DMS79 treated with DMSO at 0.1 percent for 48 hours (cell line): Measurements from ENCODE around the gene ZNF14.
"Not testable (repeated sequence)": the region's sequence is repeated elsewhere in the genome, so short reads cannot be mapped to it uniquely, and the experiment has no call there.

Experiments used
- DNase-seq: peaks from one replicate; lab custom pipeline; 2025; lab: John Stamatoyannopoulos, UW

The ZNF14 gene

DNA sequence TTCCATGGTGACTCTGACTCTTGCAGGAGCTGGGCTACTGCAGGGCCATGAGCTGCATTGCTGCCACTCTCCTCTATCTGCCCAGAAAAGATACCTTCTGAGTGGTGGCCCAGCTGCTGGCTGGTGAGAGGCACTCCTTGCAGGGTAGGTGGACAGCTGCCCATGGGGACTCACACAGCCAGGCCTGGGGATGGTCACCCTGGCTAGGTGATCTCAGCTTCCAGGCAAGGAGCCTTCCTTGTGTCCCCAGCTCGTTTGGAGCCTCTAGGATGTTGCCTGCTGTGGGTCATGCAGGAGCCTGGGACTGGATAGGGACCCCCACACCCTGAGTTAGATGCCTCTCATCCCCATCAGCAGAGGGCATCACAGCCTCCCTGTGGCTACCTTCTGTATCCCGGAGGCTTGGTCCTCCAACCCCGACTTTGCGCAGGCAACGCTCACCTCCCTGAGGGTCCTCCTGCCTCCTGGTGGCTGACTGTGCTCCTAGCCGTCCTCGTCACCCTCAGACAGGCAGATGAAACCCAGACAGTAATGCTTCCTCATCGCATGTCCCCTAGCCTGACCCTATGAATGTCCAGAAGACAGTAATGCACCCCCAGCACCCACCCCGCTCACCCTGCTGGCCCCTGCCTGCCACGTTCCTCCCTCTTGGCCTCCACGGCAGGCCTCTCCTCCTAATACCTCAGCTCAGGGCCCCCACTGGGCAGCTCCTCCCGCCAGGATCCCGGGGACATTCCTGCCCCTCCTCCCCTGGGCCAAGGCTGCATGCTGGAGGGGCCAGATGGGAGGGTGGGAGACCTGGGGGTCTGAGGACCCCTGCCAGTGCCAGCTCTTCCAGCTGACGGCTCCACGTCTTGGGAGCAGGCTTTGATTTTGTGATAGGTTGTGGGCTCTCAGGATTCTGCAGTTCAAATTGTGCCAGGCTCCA lies 13.6 kb upstream of the ZNF14 start:
- DNase-seq, result no peak

DNA sequence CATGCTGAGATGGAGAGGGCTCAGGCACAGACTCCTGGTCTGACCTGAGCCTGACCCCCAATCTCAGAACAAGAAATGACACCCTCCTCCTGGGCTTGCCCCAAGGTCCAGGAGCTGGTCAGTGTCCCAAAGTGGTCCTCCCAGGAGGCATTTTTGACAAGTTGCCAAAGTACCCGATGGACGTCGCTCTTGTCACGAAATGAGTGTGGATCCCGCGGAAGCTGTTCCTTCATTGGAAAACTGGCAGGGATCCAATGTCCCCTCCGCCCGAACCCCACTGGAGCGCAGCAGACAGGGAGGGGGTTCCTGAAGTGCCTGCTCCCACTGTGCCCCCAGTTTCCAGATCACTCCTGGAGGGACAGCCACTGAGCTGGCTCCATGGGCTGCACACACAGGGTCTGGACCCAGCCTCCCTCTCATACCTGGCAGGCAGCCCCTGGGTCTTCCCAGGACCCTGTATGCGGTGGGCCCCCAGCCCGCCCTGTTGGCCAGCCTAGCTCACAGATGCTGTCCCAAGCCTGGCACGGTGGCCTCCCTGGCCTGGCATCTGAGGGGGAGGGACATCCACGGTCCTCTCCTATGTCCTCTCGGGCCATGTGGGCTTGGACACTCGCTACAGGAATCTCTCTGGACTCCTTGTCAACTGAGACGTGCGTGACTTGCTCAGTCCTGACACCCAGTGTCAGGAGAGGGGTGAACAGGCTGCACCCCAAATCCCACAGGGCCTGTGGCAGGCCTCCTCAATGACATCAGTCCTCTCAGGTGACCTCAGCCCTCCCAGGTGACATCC lies 12.8 kb upstream of the ZNF14 start:
- no peak for DNase-seq

DNA sequence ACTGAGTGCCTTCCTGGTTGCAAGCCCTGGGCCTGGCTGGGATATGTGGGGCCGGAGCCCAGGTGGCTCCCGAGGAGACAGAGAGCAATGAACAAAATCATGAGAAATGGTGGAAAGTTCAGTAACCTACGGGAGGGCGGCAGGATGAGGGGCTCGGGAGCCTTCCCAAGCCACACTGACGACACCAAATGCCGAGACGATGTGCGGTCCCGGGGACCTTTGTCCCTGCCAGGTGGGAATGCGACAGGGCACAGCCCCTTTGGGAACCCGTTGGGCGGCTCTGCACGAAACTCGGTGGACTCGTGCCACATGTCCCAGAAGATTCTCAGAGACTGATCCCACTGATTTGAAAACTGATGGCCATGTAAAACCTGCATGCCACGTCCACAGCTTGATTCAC lies 11.7 kb upstream of the ZNF14 start:
- DNase-seq, result no peak

DNA sequence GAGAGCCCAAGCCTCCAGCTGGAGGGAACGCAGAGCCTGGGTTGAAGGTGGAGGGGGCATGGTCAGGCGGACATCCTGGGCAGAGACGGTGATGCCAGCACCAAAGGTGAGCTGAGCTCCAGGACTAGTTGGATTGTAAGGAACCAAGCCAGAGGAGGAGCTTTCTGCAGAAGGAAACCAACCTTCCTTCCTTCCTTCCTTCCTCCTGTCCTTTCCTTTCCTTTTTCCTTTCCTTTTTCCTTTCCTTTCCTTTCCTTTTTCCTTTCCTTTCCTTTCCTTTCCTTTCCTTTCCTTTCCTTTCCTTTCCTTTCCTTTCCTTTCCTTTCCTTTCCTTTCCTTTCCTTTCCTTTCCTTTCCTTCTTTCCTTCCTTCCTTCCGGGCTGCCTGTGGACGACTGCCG lies 11.0 kb upstream of the ZNF14 start:
- not testable (repeated sequence) for DNase-seq

DNA sequence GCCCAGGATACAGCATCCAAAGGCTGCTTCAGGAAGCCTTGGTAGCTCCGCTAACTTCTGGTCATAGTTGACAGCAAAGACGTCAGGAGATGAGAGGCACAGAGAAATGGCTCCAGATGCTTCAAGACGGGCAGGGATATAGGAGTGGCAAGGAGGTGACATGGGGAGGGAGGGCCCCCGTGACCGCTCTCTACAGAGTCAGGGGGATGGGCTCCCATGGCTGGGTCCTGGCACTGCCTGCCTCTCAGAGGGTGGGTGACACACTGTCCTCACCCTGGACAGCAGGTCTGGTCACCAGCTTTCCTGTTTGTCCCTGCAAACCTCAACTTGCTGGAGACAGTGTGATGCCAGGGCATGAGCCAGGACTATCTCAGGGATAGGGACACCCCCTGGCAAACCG lies 10.3 kb upstream of the ZNF14 start:
- no peak for DNase-seq

DNA sequence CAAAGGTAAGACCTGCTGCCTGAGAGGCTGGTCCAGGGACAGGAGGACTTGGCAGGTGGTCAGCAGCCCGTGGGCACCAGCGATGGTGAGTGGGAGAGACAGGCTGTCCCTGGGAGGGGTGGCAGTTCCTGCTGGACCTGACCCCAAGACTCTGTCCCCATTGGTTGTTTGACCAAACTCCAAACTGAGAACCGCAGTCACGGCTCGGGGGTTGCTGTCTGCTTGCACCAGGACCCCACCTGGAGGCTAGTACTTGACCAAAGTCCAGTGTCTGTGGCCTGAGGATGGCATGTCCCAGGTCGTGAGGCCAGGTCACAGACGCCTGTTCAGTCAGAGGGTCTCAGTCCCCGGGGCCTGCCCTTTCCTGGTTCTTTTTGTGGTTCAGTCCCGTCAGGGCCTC lies 9.9 kb upstream of the ZNF14 start:
- DNase-seq, result no peak

DNA sequence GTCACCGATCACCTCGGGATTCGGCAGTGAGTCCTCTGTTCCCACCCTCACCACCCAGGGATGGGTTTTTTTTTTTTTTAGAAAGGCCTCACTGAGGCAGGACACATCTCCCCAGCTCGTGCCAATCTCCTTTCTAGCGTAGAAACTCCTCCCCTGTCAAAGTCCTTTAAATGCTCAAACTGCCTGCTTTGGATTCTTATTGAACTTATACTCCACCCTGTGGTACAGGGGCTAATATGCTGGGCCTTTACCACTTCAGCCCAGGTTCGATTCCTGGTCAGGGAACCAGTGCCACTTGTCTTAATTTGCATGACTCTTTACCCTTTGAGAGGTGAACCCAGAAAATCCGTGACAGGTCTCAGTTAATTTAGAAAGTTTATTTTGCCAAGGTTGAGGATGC lies 8.3 kb upstream of the ZNF14 start:
- DNase-seq, result no peak

DNA sequence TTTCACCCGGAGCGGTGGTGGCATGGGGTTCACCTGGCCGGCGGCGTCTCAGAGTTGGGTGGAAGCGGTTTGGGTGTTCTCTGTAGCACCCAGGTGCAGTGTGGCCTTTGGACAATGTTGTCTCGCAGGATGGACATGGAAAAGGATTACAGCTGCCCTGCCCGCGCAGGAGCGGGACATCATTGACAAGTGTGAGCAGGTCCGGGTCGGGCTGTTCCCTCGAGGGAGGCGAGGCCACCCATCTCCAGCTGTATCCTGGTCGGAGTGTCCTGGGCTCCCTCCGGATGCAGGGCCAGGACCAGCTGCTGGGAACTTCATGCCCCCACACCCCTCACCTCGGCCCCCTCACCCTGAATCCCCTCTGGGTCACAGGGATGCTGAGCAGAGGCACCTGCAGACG lies 7.8 kb upstream of the ZNF14 start:
- no peak for DNase-seq

DNA sequence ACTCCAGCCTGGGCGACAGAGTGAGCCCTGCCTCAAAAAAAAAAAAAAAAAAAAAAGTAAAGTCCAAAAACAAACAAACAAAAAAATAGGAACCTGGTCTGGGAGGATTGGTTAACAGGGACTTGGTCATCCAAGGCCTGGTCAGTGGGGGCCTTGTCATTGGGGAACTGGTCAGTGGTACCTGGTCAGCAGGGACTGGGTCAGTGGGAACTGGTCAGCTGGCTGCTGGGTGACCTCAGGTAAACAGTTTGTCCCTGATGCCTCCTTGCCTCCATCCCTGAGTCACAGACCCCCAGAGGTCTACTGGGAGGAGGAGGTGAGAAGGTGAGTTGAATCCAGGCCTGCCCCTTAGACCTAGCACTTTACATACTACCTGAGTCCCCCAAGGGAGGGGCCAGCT lies 5.7 kb upstream of the ZNF14 start:
- no peak for DNase-seq

DNA sequence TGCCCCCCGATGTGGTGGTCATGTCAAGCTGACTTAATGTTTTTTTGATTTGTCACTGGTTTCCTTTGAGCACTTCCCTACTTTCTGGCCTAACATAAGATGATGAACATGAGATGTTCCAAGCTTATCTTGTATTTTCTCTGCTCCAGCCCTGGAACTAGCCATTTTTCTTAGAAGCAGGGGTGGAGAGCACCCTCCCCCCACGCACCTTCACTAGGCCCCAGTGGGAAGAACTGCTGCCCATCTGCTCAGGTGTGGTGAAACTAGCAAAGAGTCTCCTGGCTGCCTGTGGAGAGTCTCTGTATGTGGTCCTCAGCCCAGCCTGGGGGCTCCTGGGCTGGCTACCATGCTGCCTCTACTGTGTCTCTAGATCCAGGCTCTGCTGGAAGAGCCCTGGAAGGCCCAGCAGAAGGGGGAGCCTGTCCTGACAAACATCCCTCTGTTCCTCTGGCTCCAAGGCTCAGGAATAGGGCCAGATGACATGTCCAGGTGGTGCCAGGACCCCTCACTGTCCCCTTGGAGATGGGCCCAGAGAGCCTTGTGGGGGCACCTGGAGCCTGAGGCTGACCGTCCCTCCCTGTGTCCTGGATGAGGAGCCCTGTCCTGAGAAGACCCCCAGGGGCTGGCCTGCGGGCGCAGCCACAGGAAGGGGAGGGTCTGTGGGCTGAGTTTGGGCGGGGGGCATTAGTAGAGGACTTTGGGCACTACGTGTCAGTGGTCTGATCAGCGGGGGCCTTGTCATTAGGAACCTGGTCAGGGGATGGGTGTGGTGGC lies 4.8 kb upstream of the ZNF14 start:
- no peak for DNase-seq

DNA sequence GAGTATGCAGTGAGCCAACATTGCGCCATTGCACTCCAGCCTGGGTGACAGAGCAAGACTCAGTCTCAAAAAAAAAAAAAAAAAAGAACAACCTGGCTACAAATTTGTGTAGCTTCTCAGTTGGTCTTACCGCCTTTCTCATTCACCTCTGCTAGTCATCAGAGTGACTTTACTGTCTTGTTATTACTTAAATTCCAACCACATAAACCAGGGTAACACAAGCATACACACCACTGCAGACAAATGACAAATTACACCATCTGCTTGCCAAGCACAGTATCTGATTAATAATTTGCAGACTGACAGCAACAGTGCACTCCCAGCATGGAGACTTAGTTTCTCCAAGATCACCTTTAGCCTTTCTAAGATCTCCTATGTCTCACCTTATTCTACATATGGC lies 11.0 kb downstream of the ZNF14 start:
- DNase-seq, result no peak

DNA sequence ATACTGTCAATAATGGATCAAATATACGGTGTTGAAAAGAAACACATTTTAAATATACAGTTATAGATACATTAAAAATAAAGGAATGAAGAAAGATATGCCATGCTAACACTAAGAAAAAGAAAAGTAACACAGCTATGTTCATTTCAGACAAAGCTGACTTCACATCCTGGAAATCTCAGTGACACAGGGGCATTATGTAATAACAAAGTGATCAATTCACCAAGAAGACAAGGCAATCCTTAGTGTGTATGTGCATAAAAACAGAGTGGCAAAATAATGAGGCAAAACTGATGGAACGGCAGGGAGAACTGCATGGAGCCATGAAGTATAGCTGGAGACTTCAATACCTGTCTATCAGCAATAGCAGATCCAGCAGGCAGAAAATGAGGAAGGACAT lies 13.1 kb downstream of the ZNF14 start:
- DNase-seq, result no peak

DNA sequence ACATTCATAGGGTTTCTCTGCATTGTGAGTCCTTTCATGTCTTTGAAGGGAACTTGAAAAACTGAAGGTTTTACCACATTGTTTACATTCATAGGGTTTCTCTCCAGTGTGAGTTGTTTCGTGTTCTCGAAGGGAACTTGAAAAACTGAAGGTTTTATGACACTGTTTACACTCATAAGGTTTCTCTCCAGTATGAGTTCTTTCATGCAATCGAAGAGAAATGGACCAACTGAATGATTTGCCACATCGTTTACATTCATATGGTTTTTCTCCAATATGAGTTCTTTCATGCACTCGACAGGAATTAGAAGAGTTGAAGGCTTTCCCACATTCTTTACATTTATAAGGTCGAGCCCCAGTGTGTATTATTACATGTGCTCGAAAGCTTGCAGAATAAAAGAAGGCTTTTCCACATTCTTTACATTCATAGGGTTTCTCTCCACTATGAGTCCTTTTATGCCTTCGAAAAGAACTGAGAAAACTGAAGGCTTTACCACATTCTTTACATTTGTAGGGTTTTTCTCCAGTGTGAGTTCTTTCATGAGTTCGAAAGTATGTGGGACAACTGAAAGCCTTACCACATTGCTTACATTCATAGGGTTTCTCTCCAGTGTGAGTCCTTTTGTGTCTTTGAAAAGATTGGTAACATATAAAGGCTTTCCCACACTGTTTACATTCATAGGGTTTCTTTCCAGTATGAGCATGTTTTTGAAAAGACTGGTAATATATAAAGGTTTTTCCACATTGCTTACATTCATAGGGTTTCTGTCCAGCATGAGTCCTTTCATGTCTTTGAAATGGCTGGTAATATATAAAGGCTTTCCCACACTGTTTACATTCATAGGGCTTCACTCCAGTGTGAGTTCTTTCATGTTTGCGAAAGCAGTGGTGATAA lies 20.7 kb downstream of the ZNF14 start:
- no peak for DNase-seq

DNA sequence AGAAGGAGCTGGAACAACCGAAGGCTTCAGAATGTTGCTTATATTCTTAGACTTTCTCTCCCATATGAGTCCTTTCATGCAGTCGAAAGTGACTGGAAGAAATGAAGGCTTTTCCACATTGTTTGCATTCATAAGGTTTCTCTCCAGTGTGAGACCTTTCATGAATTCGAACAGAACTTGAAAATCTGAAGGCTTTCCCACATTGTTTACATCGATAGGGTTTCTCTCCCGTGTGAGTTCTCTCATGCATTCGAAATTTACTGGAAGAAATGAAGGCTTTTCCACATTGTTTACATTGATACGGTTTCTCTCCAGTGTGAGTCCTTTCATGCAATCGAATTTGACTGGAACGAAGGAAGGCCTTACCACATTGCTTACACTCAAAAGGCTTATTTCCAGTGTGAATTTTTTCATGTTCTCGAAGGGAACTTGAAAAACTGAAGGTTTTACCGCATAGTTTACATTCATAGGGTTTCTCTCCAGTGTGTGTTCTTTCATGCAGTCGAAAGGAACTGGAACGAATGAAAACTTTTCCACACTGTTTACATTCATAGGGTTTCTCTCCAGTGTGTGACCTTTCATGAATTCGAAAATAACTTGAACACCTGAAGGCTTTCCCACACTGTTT lies 21.5 kb downstream of the ZNF14 start:
- no peak for DNase-seq

DNA sequence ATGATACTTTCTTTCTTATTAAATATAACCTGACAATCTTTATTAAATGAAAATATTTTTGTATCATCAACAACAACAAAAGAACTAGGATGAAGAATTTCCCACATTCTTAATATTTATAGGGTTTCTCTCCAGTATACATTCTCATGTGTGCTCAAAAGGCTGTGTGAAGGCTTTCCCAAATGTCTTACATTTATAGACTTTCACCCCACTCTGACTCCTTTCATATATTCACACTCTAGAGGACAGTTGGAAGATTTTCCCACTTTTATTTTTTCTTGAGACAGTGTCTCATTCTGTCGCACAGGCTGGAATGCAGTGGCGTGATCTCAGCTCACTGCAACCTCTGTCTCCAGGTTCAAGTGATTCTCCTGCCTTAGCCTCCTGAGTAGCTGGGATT lies 22.4 kb downstream of the ZNF14 start:
- DNase-seq, result no peak

DNA sequence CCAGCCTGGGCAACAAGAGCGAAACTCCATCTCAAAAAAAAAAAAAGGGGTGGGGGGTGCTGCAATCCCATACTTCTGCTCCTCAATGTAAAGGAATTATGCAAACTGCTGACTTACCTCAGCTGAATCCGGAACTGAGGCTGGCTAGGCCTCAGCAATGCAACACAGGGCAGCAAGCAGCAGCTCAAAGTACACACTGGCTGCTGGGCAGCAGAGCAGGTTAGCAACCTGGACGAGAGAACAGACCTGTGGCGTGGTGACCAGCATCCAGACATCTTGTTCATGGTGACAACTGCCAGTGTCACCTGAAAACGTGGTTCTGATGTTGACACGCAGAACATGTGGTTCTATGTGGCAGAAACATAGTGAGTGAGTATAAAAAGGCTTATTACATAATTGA lies 28.1 kb downstream of the ZNF14 start:
- DNase-seq, result no peak

DNA sequence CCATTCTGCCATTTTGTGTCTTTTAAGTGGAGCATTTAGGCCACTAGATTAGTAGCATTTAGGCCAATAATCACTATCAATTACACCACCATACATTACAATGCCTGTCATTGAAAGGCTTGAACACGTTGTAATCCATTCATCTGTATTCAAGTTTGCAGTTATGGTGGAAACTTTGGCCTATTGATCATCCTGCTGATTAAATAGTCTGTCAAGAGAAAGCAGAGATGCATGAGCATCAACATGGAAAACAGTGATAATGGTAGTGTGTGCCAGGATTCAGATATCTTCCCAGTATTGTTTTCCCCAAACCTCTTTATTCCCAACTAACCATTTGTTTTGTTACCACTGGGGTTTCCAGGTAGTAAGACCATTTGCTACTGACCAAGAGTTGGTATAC lies 32.4 kb downstream of the ZNF14 start:
- DNase-seq, result not testable (repeated sequence)

DNA sequence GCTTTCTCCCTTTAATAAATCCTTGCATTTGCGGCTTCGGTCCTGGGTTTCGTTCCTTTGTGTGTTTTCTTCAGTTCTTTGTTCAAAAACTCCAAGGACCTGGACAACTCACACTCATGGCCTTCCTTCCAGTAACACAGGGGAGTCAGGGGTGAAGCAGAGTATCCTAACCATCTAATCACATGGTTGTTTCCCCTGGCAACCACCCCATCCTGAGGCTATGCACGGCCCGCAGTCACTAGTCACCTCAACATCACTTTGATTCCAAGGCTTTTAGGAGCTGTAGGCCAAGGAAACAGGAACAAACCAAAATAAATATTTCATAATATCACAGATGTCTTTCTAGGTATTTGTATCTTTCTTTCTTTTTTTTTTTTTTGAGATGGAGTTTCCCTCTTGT lies 35.3 kb downstream of the ZNF14 start:
- DNase-seq, result no peak

DNA sequence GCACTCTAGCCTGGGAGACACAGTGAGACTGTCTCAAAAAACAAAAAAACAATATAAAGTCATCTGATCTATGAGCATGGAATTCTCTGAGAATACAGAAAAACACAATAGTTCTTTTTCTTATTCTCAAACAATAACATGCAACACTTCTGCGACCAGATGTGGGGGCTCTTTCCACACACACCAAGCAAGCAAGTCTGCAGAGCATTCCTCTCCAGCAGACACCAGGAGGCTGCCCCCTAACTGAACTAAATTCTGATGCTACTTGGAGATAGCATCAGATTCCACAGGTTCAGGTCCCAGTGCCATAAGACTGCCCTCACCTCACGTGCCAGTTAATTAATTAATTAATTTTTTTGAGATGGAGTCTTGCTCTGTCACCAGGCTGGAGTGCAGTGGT lies 36.5 kb downstream of the ZNF14 start:
- DNase-seq, result no peak

DNA sequence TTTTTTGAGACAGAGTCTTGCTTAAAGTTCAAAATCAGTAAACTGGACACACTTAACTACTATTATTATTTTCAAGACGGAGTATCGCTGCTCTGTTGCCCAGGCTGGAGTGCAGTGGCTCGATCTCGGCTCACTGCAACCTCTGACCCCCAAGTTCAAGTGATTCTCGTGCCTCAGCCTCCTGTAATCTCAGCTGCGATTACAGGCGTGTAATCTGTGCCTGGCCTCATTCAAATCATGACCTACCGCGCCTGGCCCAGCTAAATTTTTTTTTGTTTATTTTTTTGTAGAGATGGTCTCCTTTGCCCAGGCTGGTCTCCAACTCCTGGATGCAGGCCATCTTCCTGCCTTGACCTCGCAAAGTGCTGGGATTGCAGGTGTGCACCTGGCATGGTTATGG lies 41.2 kb downstream of the ZNF14 start:
- no peak for DNase-seq

DNA sequence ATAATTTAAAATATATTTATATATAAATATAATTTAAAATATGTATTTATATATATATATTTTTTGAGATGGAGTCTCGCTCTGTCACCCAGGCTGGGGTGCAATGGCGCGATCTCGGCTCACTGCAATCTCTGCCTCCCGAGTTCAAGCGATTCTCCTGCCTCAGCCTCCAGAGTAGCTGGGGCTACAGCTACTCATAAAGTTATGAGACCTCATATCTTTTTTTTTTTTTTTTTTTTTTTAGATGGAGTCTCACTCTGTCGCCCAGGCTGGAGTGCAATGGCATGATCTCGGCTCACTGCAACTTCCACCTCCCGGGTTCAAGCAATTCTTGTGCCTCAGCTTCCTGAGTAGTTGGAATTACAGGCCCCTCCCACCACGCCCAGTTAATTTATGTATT lies 43.9 kb downstream of the ZNF14 start:
- not testable (repeated sequence) for DNase-seq
